GM21528 (cell line): ENCODE results near the gene HLA-F.

Source experiments
- ATAC-seq: cut with Tn5 transposase; IDR thresholded peaks from one replicate; pipeline ENCODE4 v1.9.1; 2021; ENCODE audit warnings: mild to moderate bottlenecking, moderate library complexity; ENCODE audit not compliant: unreplicated experiment, low FRiP score

HLA-F gene

DNA sequence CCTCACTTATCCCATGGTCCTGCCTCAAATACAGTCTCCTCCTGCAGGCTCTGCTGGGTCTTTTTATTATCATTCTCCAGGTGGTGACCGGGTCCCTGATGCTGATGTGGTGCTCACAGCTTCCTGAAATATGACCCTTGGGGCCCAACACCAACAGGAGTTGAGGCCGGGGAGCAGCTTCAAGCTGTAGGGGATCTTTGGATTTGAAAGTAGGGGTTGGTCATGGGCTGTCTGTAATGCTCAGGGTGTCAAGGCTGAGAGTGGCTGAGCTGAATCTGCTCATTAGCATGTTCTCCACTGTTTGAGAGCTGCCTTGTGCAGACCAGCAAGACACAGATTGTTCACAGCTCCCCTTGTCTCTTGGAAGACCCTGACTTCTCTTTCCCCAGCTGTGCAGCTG lies 35.5 kb downstream of the HLA-F start:
- ATAC-seq = no peak

DNA sequence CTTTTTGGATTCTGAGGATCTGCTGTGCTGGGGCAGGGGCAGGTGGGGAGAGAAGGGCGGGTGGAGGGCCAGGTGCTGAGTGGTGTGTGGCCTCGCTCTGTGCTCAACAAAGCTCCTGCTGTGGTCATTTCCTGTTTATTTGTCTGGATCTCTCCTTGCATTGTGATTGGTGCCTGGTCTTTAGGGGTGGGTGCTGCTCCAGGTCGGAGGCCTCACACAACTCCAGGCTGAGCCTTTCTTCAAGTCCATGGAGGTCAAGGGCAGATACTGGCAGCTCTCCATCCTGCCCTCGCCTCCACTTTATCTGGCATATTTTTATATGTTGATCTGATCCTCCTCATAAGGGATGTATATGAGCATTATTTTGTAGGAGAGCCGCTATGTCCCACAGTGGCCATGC lies 36.2 kb downstream of the HLA-F start:
- ATAC-seq = no peak

DNA sequence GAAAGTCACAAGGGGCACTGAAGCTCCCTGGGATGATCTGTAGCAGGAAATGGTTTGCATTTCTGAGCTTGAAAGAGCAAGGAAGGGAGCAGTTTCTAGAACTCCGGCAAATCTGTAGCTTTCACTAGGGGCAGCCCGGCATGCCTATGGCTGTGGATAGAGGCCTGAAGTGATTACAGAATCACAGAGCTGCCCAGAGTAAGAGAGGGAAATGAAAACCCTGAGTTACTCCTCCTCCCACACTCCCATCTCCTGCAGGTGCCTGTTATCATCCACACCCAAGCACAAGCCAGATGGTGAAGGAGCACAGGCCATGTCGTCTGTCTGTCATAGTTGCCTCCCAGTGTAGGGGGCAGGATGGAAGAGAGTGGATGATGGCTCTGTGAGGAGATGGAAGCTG lies 37.1 kb downstream of the HLA-F start:
- no peak for ATAC-seq

DNA sequence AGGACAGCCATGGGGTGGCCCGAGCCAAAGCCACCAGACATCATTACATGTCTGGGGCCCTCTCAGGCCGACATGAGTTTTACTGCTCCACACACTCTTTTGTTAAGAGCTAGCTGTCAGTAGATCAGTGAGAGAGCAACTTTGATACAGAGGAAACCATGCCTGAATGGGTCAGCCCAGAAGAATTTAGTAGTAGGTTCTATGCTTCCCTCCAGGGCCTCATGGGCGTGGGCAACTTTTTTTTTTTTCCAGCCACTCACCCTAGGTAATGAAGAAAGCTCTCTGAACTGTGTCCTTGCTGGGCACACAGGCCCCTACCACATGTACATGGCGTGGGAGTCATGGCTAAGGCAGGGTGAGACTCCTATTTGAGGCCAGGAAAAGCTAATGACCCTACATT lies 38.8 kb downstream of the HLA-F start:
- no peak for ATAC-seq

DNA sequence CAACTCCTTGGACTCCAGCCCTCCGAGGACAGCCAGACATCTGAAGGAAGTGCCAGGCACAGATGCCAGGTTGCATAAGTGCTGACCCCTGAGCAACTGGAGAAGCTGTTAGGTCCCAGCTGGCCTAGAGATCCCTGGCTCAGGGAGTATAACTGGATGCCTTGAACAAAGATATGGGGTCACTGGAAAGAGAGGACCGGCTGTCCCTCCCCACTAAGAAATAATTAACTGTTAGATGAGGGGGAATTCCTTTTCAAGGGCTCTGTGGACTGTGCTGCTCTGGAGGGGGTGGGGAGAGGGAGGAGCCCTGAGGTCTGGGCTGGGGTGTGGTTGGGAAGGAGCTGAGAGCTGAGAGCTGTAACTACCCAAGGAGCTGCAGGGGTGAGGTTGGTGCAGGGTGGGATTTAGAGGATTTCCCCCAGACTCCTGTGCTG lies 39.6 kb downstream of the HLA-F start:
- ATAC-seq = no peak

DNA sequence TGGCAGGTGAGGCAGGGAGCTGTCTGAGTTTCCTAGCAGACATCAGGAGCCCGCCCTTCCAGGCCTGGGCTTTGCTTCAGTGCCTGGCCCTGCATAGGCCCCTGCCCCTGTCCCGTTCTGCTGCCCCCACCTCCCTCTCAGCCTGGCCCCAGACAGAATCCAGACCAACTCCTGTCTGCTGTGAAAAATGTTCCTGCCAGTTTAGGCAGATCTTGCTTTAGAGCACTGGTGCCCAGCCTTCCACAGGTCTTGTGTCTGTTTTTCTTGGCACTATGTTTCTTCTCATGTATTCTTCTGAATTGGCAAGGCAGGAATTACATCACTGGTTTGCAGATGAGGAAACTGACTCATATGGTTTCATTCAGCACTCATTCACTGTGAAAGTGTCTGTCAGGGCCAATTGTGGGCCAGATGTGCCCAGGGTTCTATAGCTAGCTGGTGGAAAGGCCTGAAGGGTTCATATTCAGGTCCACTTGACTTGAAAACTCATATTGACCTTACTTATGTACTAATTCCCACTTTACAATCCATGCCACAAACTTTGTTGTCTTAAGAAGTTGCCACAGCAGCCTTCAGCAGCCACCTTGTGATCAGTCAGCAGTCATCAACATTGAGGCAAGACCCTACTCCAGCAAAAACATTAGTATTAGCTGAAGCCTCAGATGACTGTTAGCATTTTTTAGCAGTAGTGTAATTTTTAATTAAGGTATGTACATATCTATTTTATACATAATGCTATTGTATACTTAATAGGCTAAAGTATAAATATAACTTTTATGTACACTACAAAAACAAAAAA lies 40.5 kb downstream of the HLA-F start:
- ATAC-seq = no peak

DNA sequence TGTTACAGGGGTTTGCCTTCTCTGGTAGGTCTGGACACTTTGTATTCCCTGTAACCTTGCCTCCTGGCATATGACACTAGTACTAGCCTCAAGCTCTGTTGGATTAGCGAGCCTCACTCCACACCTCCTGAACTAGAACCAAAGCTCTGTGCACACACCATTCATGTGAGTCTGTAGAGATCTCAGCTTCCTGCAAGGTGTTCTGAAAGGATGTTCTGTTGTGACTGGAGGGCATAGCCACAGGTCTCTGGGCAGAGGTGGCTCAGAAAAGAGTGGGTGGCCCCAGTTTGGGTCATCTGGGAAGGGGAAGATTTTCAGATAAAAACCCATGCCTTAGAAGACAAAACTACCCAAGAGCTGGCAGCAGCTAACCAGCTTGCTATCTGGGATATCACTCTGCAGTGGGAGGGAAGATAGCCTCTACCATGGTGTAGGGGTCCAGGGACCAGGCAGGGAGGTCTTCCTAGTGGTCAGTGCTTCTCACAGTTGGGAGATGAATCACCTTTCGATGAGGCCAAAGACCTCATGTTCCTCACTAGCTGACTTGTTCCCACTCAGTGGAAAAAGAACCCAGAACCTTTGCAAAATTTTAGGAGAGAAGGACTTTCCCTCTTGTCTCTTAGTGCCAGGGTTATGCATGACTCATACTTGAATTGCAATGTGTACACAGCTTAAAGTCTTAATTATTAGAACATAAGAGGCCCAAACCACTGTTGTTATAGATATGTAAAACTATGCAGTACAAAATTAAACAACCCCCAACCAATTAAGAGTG lies 41.4 kb downstream of the HLA-F start:
- ATAC-seq = no peak

DNA sequence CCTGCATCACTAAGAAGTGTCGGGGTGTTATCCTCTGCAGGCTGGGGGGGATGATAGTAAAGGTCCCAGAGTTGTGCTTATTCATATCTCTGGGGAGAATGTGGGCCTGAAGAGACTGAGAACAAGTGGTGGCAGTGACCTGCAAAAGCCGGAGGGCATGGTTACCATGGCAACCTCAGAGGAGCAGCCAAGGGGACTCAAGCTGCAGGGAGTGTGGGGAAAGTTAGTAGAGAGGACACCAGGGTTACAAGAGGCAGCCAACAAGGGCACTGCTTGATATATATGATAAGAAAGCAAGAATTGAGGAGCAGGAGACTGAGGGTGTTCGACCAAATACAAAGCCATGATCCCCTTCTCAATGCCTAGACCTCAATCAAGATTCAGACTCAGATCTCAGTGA lies 46.1 kb downstream of the HLA-F start:
- ATAC-seq = no peak

DNA sequence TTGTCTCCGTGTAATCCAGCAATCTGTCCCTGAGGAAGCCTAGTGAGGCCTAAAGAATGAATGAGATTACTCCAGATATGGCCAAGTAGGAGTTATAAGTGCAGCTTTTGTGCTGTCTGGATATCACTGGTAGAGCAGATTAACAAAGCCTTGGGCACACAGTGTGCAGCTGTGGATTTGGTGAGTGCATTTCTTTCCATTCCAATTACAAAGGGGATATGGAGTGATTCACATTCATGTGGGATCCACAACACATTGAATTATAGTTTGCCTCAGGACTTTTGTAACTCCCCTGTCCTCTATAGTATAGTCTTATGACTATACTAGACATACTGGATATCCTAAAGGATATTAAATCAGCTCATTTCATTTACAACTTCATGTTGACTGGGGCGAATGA lies 47.1 kb downstream of the HLA-F start:
- ATAC-seq = no peak

DNA sequence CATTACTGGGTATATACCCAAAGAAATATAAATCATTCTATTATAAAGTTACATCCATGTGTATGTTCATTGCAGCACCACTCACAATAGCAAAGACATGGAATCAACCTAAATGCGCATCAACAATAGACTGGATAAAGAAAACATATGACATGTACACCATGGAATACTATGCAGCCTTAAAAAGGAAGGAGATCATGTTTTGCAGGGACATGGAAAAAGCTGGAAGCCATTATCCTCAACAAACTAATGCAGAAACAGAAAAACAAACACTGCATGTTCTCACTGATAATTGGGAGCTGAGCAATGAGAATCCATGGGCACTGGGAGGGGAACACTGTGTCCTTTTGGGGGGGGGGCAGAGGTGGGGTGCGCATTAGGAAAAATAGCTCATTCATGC lies 53.5 kb downstream of the HLA-F start:
- ATAC-seq = no peak
